H1 (cell line): ENCODE results near the gene CYTL1. TPM values are rescaled to one million over a fixed set of nuclear protein-coding genes. Genes with fewer than 3 reads are reported as not detected.

Source experiments
- HDAC6 ChIP-seq: IDR thresholded peaks from one replicate; pipeline ENCODE4 v1.7.1; 2012; ENCODE audit warnings: low read depth, mild to moderate bottlenecking, inconsistent platforms, low read length, moderate library complexity
- NANOG ChIP-seq: IDR thresholded peaks from 2 replicates; pipeline ENCODE4 v1.6.1; 2011; ENCODE audit warnings: low read length, low read depth, mild to moderate bottlenecking, inconsistent platforms; ENCODE audit not compliant: insufficient read depth, poor library complexity, severe bottlenecking
- POLR2AphosphoS5 ChIP-seq: IDR thresholded peaks from 2 replicates; pipeline ENCODE4 v1.6.1; 2011; ENCODE audit warnings: low read depth, low read length
- RBBP5 ChIP-seq: IDR thresholded peaks from 2 replicates; pipeline ENCODE4 v1.7.1; 2012; ENCODE audit warnings: low read depth, mild to moderate bottlenecking, inconsistent platforms, low read length, moderate library complexity, borderline replicate concordance
- RNF2 ChIP-seq: fragments of 200-900, 300-1000 bp; sonication (generic); IDR thresholded peaks from 2 replicates; pipeline ENCODE4 v1.7.1; 2016; ENCODE audit warnings: borderline replicate concordance, low read depth, mild to moderate bottlenecking, antibody characterized with exemption, low read length; ENCODE audit not compliant: poor library complexity, severe bottlenecking; ENCODE audit errors: missing control alignments
- SAP30 ChIP-seq: fragments of 300-600 bp; sonication (generic); IDR thresholded peaks from 2 replicates; pipeline ENCODE4 v1.7.1; 2012; ENCODE audit warnings: low read length, moderate library complexity, mild to moderate bottlenecking, inconsistent platforms; ENCODE audit not compliant: insufficient read depth, insufficient replicate concordance
- polyA plus RNA-seq, 7 experiments: library from polyadenylated mRNA; depleted of rRNA in 3 of 7; stranded (reverse) in 5 of 7; unstranded in 2 of 7; fragments of >200 nt in 5 of 7; fragments of 200-250 nt in 2 of 7; gene quantifications; 1 replicate in 5 of 7; 2 replicates in 1 of 7; 4 replicates in 1 of 7; pipeline versions ENCODE4 v1.2.1 to v1.2.3, GENCODE V29; 2011 to 2013; ENCODE audit warnings: missing spikeins in 2 of 7, mixed read lengths in 2 of 7
- total RNA-seq: library from RNA; stranded (reverse); fragmentation: NEBNext Ultra II Directional; extraction: Animal tissue kit (Norgen Biotek cat#: 25700); gene quantifications from 2 replicates; pipeline ENCODE4 v1.2.1, GENCODE V29; 2021
- TF ChIP-seq, protein P1 (sequence below): fragments of 300-600 bp; sonication (generic); IDR thresholded peaks from 2 replicates; pipeline ENCODE4 v1.7.1; 2012; ENCODE audit warnings: low read length, moderate library complexity, mild to moderate bottlenecking, inconsistent platforms; ENCODE audit not compliant: insufficient replicate concordance

Gene CYTL1
- total and polyA plus RNA-seq, 2 of the 8 experiments (the other 6 are each of a cell fraction or from before 2014, with no cell fraction given), result 8.6 to 9.8 TPM

DNA sequence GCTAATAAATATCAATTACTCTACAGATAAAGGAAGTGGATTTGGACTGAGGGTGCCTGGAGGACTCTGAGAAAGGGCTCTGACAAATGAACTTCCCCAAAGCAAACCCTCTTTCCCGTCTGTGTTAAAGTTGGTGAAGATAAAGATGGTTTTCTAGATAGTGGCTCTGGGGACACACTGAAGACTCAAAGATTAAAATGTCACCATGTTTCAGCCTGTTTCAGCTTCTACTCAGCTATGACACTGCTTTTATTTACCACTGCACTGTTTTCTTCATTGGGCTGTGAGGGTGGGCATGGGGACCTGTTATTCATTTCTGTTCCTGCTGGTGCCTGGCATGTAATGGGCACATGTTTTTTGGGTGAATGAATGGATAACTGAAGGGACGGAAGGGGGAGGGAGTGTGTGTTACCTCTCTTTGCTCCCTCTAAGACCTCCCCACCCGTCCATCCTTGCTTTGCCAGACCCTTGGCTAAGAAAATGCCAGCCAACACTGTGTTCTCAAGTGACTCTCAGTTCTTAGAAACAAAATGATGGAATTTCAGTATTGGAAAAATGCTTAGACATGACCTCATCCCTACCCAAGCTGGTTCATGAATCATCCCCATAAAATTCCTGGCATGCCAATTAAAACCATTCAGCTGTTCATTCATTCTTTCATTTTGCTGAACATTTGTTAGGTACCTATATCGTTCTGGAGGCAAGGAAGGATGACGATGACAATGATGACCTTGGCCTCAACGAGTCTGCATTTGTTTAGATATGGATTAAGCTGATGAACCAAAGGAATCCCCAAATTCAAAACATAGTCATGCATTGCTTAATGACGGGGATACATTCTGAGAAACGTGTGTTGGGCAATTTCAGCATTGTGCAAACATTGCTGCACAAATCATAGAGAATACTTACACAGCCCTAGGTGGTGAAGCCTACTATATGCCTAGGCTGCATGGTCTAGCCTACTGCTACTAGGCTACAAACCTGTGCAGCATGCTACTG is 18.6 kb upstream of the CYTL1 start (continued):
- TF ChIP-seq, protein P1, sequence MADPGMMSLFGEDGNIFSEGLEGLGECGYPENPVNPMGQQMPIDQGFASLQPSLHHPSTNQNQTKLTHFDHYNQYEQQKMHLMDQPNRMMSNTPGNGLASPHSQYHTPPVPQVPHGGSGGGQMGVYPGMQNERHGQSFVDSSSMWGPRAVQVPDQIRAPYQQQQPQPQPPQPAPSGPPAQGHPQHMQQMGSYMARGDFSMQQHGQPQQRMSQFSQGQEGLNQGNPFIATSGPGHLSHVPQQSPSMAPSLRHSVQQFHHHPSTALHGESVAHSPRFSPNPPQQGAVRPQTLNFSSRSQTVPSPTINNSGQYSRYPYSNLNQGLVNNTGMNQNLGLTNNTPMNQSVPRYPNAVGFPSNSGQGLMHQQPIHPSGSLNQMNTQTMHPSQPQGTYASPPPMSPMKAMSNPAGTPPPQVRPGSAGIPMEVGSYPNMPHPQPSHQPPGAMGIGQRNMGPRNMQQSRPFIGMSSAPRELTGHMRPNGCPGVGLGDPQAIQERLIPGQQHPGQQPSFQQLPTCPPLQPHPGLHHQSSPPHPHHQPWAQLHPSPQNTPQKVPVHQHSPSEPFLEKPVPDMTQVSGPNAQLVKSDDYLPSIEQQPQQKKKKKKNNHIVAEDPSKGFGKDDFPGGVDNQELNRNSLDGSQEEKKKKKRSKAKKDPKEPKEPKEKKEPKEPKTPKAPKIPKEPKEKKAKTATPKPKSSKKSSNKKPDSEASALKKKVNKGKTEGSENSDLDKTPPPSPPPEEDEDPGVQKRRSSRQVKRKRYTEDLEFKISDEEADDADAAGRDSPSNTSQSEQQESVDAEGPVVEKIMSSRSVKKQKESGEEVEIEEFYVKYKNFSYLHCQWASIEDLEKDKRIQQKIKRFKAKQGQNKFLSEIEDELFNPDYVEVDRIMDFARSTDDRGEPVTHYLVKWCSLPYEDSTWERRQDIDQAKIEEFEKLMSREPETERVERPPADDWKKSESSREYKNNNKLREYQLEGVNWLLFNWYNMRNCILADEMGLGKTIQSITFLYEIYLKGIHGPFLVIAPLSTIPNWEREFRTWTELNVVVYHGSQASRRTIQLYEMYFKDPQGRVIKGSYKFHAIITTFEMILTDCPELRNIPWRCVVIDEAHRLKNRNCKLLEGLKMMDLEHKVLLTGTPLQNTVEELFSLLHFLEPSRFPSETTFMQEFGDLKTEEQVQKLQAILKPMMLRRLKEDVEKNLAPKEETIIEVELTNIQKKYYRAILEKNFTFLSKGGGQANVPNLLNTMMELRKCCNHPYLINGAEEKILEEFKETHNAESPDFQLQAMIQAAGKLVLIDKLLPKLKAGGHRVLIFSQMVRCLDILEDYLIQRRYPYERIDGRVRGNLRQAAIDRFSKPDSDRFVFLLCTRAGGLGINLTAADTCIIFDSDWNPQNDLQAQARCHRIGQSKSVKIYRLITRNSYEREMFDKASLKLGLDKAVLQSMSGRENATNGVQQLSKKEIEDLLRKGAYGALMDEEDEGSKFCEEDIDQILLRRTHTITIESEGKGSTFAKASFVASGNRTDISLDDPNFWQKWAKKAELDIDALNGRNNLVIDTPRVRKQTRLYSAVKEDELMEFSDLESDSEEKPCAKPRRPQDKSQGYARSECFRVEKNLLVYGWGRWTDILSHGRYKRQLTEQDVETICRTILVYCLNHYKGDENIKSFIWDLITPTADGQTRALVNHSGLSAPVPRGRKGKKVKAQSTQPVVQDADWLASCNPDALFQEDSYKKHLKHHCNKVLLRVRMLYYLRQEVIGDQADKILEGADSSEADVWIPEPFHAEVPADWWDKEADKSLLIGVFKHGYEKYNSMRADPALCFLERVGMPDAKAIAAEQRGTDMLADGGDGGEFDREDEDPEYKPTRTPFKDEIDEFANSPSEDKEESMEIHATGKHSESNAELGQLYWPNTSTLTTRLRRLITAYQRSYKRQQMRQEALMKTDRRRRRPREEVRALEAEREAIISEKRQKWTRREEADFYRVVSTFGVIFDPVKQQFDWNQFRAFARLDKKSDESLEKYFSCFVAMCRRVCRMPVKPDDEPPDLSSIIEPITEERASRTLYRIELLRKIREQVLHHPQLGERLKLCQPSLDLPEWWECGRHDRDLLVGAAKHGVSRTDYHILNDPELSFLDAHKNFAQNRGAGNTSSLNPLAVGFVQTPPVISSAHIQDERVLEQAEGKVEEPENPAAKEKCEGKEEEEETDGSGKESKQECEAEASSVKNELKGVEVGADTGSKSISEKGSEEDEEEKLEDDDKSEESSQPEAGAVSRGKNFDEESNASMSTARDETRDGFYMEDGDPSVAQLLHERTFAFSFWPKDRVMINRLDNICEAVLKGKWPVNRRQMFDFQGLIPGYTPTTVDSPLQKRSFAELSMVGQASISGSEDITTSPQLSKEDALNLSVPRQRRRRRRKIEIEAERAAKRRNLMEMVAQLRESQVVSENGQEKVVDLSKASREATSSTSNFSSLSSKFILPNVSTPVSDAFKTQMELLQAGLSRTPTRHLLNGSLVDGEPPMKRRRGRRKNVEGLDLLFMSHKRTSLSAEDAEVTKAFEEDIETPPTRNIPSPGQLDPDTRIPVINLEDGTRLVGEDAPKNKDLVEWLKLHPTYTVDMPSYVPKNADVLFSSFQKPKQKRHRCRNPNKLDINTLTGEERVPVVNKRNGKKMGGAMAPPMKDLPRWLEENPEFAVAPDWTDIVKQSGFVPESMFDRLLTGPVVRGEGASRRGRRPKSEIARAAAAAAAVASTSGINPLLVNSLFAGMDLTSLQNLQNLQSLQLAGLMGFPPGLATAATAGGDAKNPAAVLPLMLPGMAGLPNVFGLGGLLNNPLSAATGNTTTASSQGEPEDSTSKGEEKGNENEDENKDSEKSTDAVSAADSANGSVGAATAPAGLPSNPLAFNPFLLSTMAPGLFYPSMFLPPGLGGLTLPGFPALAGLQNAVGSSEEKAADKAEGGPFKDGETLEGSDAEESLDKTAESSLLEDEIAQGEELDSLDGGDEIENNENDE, result no peak
- TF ChIP-seq SAP30 (no peak), HDAC6 (no peak), RNF2 (no peak), RBBP5 (no peak), POLR2AphosphoS5 (no peak), NANOG (no peak)
